RWPE2 (cell line): ENCODE measurements around the gene MYBPC2.

ENCODE experiments used
- ATAC-seq: fragments of 200-7000 bp; cut with Tn5 transposase; 3 replicates; pipeline ENCODE4 v1.9.1; 2021; ENCODE audit warnings: low read depth
- DNase-seq: peaks from one replicate; pipeline ENCODE4 v3.0.0-alpha.2; 2020; ENCODE audit warnings: low spot score
- H3K27ac ChIP-seq: fragments of 450-650 bp; 2 replicates; pipeline ENCODE4 v1.5.1; 2017; ENCODE audit warnings: mild to moderate bottlenecking; ENCODE audit not compliant: poor library complexity, severe bottlenecking
- H3K27me3 ChIP-seq: fragments of 250-450 bp; sonication (Bioruptor Pico); 2 replicates; pipeline ENCODE4 v1.5.1; 2021; ENCODE audit warnings: mild to moderate bottlenecking, moderate library complexity; ENCODE audit not compliant: insufficient read depth, poor library complexity, severe bottlenecking
- H3K36me3 ChIP-seq: fragments of 250-450 bp; sonication (Bioruptor Pico); 2 replicates; pipeline ENCODE4 v1.5.1; 2020; ENCODE audit warnings: low read depth, mild to moderate bottlenecking, moderate library complexity
- H3K4me1 ChIP-seq: fragments of 250-450 bp; sonication (Bioruptor Pico); 2 replicates; pipeline ENCODE4 v1.5.1; 2021; ENCODE audit warnings: mild to moderate bottlenecking, moderate library complexity; ENCODE audit not compliant: insufficient read depth, poor library complexity, severe bottlenecking
- H3K4me3 ChIP-seq: fragments of 250-450 bp; sonication (Bioruptor Pico); 2 replicates; pipeline ENCODE4 v1.5.1; 2021; ENCODE audit warnings: mild to moderate bottlenecking, moderate library complexity; ENCODE audit not compliant: severe bottlenecking
- H3K9me3 ChIP-seq: fragments of 250-450 bp; sonication (Bioruptor Pico); 2 replicates; pipeline ENCODE4 v1.5.1; 2021; ENCODE audit warnings: mild to moderate bottlenecking, moderate library complexity; ENCODE audit not compliant: severe bottlenecking
- CTCF ChIP-seq: fragments of 450-650 bp; IDR thresholded peaks from one replicate; pipeline ENCODE4 v1.5.1; 2017; ENCODE audit warnings: mild to moderate bottlenecking, moderate library complexity; ENCODE audit not compliant: poor library complexity, severe bottlenecking

The MYBPC2 gene

GRCh38 chr19:50498219-50499056, 65.7 kb downstream of the MYBPC2 start:
- H3K4me3 ChIP-seq = no peak overlapping the region
- no peaks in the 10 kb centered on the region for H3K9me3 ChIP-seq
- H3K27me3 ChIP-seq = no peaks in the 10 kb centered on the region
- H3K36me3 ChIP-seq = no peaks in the 10 kb centered on the region
- ATAC-seq (no peak), DNase-seq (no peak)
- no peak overlapping the region for H3K27ac ChIP-seq
- no peaks in the 10 kb centered on the region for H3K4me1 ChIP-seq
- TF ChIP-seq CTCF = no peak

DNA sequence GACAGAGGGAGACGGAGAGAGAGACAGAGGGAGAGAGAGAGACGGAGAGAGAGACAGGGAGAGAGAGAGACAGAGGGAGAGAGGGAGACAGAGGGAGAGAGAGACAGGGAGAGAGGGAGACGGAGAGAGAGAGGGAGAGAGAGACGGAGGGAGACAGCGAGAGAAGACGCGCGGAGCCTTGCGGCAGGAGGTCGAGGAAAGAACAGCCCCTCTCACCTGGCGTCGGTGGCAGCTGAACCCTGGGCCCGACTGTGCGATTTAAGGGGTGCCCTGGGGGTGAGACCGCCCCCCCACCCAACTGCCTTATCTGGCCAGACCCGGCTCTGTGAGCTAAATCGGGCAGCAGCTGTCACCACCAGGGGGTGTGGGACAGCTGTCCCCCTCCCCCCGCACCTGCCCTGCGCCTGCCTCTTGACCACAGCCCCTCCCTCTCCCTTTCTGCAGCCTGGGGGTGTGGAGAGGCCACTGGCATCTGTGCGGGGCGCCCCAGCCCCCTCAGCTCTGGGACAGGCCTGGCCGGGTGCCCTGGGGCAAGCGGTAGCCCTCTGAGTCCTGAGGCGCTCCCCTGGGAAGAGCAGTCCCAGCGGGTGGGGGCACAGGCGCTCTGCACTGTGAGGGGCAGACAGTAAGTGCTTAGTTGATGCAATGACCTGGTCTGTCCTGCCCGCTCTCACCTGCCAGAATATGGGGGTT, 67.5 kb downstream of the MYBPC2 start:
- ATAC-seq = 0 out of 3 replicates have a peak, but pooled peaks have one; percentile 17
- Histone ChIP-seq H3K9me3 (no peaks in the 10 kb centered on the region), H3K36me3 (no peaks in the 10 kb centered on the region), H3K27ac (no peak overlapping the region), H3K4me1 (no peaks in the 10 kb centered on the region), H3K4me3 (no peak overlapping the region), H3K27me3 (no peaks in the 10 kb centered on the region)
- TF ChIP-seq CTCF = no peak
- DNase-seq = no peak

GRCh38 chr19:50500753-50501151, 68.1 kb downstream of the MYBPC2 start:
- TF ChIP-seq CTCF = no peak
- no peak overlapping the region for H3K4me3 ChIP-seq
- ATAC-seq (no peak), DNase-seq (no peak)
- H3K9me3 ChIP-seq = no peaks in the 10 kb centered on the region
- no peak overlapping the region for H3K27ac ChIP-seq
- no peaks in the 10 kb centered on the region for H3K36me3 ChIP-seq
- no peaks in the 10 kb centered on the region for H3K27me3 ChIP-seq
- no peaks in the 10 kb centered on the region for H3K4me1 ChIP-seq

GRCh38 chr19:50501186-50501567, 68.5 kb downstream of the MYBPC2 start:
- no peaks in the 10 kb centered on the region for H3K27me3 ChIP-seq
- H3K9me3 ChIP-seq = no peaks in the 10 kb centered on the region
- no peaks in the 10 kb centered on the region for H3K36me3 ChIP-seq
- no peak overlapping the region for H3K27ac ChIP-seq
- DNase-seq (no peak), ATAC-seq (no peak; the same call in 2 of the 3 replicates)
- no peaks in the 10 kb centered on the region for H3K4me1 ChIP-seq
- TF ChIP-seq CTCF = no peak
- no peak overlapping the region for H3K4me3 ChIP-seq
